Neuronal stem cell (in vitro differentiated cells): ENCODE measurements around the gene TMEM231.
A peak's percentile ranks its signal among the peaks of the same experiment; 100 is the strongest.

ENCODE experiments used
- DNase-seq: peaks from one replicate; pipeline ENCODE4 v3.0.0-alpha.2; 2013; ENCODE audit warnings: low spot score
- H2AFZ ChIP-seq: one replicate; pipeline ENCODE4 v1.6.1; 2013; ENCODE audit warnings: mild to moderate bottlenecking, low read length, inconsistent platforms
- H2AK5ac ChIP-seq: 2 replicates; pipeline ENCODE4 v1.6.1; 2013; ENCODE audit warnings: low read depth, mild to moderate bottlenecking, inconsistent platforms, low read length, moderate library complexity, mixed read lengths
- H2BK120ac ChIP-seq: 2 replicates; pipeline ENCODE4 v1.6.1; 2013; ENCODE audit warnings: low read depth, mild to moderate bottlenecking, inconsistent platforms, low read length, moderate library complexity, mixed read lengths
- H2BK12ac ChIP-seq: one replicate; pipeline ENCODE4 v1.6.1; 2013; ENCODE audit warnings: low read length, inconsistent platforms
- H2BK15ac ChIP-seq: 2 replicates; pipeline ENCODE4 v1.6.1; 2013; ENCODE audit warnings: mild to moderate bottlenecking, low read length, inconsistent platforms, mixed read lengths
- H2BK5ac ChIP-seq: one replicate; pipeline ENCODE4 v1.6.1; 2013; ENCODE audit warnings: inconsistent platforms, mild to moderate bottlenecking, low read length, moderate library complexity
- H3K14ac ChIP-seq: one replicate; pipeline ENCODE4 v1.6.1; 2013; ENCODE audit warnings: low read length, inconsistent platforms
- H3K18ac ChIP-seq: 2 replicates; pipeline ENCODE4 v1.6.1; 2013; ENCODE audit warnings: low read length, inconsistent platforms
- H3K23ac ChIP-seq: 2 replicates; pipeline ENCODE4 v1.6.1; 2013; ENCODE audit warnings: low read depth, mild to moderate bottlenecking, mixed read lengths, low read length, inconsistent platforms; ENCODE audit not compliant: poor library complexity
- H3K27ac ChIP-seq: replicated peaks from 3 replicates; pipeline ENCODE4 v1.5.1; 2013; ENCODE audit warnings: low read length, inconsistent platforms
- H3K27me3 ChIP-seq, 3 experiments: 2 replicates each; pipeline ENCODE4 v1.6.1; 2013; ENCODE audit warnings: low read length in 3 of 3, mild to moderate bottlenecking in 2 of 3, inconsistent platforms in 1 of 3, low read depth in 1 of 3, mixed read lengths in 1 of 3, moderate library complexity in 1 of 3; ENCODE audit not compliant: control insufficient read depth in 3 of 3, insufficient read depth in 3 of 3
- H3K36me3 ChIP-seq, 2 donors: replicated peaks in 1 of 2; 2 replicates each; pipeline ENCODE4 v1.6.1; 2013; ENCODE audit warnings: low read length in 2 of 2; ENCODE audit not compliant: control insufficient read depth in 2 of 2, insufficient read depth in 2 of 2
- H3K4ac ChIP-seq: 2 replicates; pipeline ENCODE4 v1.6.1; 2013; ENCODE audit warnings: inconsistent platforms, mild to moderate bottlenecking, low read length, moderate library complexity
- H3K4me1 ChIP-seq, 2 donors: 1 replicate in 1 of 2; 2 replicates in 1 of 2; pipeline ENCODE4 v1.6.1; 2013; ENCODE audit warnings: low read length in 2 of 2, low read depth in 1 of 2; ENCODE audit not compliant: control insufficient read depth in 2 of 2, insufficient read depth in 1 of 2
- H3K4me2 ChIP-seq: one replicate; pipeline ENCODE4 v1.6.1; 2013; ENCODE audit warnings: mild to moderate bottlenecking, low read length, inconsistent platforms; ENCODE audit not compliant: insufficient read depth, poor library complexity, severe bottlenecking
- H3K4me3 ChIP-seq, 2 donors: 2 replicates each; pipeline ENCODE4 v1.5.1; 2013; ENCODE audit warnings: low read length in 2 of 2, mild to moderate bottlenecking in 2 of 2, inconsistent platforms in 1 of 2, moderate library complexity in 1 of 2
- H3K79me1 ChIP-seq: one replicate; pipeline ENCODE4 v1.6.1; 2013; ENCODE audit warnings: low read depth, mild to moderate bottlenecking, inconsistent platforms, low read length, moderate library complexity
- H3K9ac ChIP-seq: one replicate; pipeline ENCODE4 v1.6.1; 2013; ENCODE audit warnings: mild to moderate bottlenecking, low read depth, low read length, inconsistent platforms; ENCODE audit not compliant: poor library complexity
- H3K9me3 ChIP-seq, 2 donors: replicated peaks in 1 of 2; 2 replicates each; pipeline versions ENCODE3 to v1.6.1; 2013; ENCODE audit warnings: low read length in 2 of 2, mild to moderate bottlenecking in 2 of 2, inconsistent platforms in 1 of 2, low read depth in 1 of 2, mixed read lengths in 1 of 2, moderate library complexity in 1 of 2; ENCODE audit not compliant: control insufficient read depth in 2 of 2, insufficient read depth in 1 of 2
- H4K8ac ChIP-seq: one replicate; pipeline ENCODE4 v1.6.1; 2013; ENCODE audit warnings: low read depth, mild to moderate bottlenecking, inconsistent platforms, low read length, moderate library complexity
- H4K91ac ChIP-seq: one replicate; pipeline ENCODE4 v1.6.1; 2013; ENCODE audit warnings: low read length, low read depth, mild to moderate bottlenecking, inconsistent platforms; ENCODE audit not compliant: poor library complexity
- WGBS, 2 donors: extraction: QIAGEN DNeasy Blood & Tissue Kit; methylation state at CpG; one replicate each; pipeline ENCODE4 v1.1.7; 2013; ENCODE audit warnings: missing lambda C conversion rate in 2 of 2, mixed read lengths in 1 of 2; ENCODE audit not compliant: insufficient read length in 2 of 2, insufficient replicate concordance in 1 of 2; ENCODE audit errors: extremely low coverage in 2 of 2; 5-methylcytosine and 5-hydroxymethylcytosine counted together

Gene TMEM231

GRCh38 chr16:75537776-75538175, 18.3 kb downstream of the TMEM231 start:
- H2BK15ac ChIP-seq = no peak overlapping the region
- no CpG with 5 or more reads among the region's 4 CpGs for WGBS, 2 donors
- H3K9ac ChIP-seq = no peak overlapping the region
- DNase-seq = no peak
- no peak overlapping the region for H2AFZ ChIP-seq
- H3K18ac ChIP-seq = no peak overlapping the region
- H4K8ac ChIP-seq = no peak overlapping the region
- H2BK120ac ChIP-seq = no peak overlapping the region
- no peak overlapping the region for H3K23ac ChIP-seq
- H3K9me3 ChIP-seq = no peaks in the 10 kb centered on the region
- H3K4ac ChIP-seq = no peak overlapping the region
- no peaks in the 10 kb centered on the region for H3K4me1 ChIP-seq
- peaks cover 2 to 25% of the 10 kb centered on the region in 2 donors for H3K36me3 ChIP-seq
- no peak overlapping the region for H2BK12ac ChIP-seq
- no peak overlapping the region for H3K27ac ChIP-seq
- no peak overlapping the region for H4K91ac ChIP-seq
- H3K4me3 ChIP-seq = no peak overlapping the region
- no peak overlapping the region for H2BK5ac ChIP-seq
- no peak overlapping the region for H3K4me2 ChIP-seq
- H2AK5ac ChIP-seq = no peak overlapping the region
- H3K14ac ChIP-seq = no peak overlapping the region
- no peaks in the 10 kb centered on the region for H3K27me3 ChIP-seq
- H3K79me1 ChIP-seq = no peaks in the 10 kb centered on the region

- no peak within 1 kb of the TSS for H3K14ac ChIP-seq
- H2BK15ac ChIP-seq = no peak within 1 kb of the TSS
- no peak within 1 kb of the TSS for H3K4me3 ChIP-seq
- WGBS, 2 donors = no CpG with 5 or more reads among the region's 7 CpGs
- H2BK120ac ChIP-seq = peak within 1 kb of the TSS; percentile 0
- H3K4me2 ChIP-seq = no peak within 1 kb of the TSS
- H2AFZ ChIP-seq = no peak within 1 kb of the TSS
- H3K9me3 ChIP-seq = no peaks in the 10 kb centered on the region
- no peak within 1 kb of the TSS for H2BK12ac ChIP-seq
- H3K36me3 ChIP-seq = peaks cover 0 to 10% of the 10 kb centered on the region in 2 donors
- H3K9ac ChIP-seq = no peak within 1 kb of the TSS
- no peak within 1 kb of the TSS for H4K91ac ChIP-seq
- peak within 1 kb of the TSS; percentile 75 for H3K18ac ChIP-seq
- no peak for DNase-seq
- H4K8ac ChIP-seq = no peak within 1 kb of the TSS
- no peaks in the 10 kb centered on the region for H3K4me1 ChIP-seq
- H2AK5ac ChIP-seq = peak within 1 kb of the TSS; percentile 40
- peak within 1 kb of the TSS; percentile 78 for H3K23ac ChIP-seq
- H3K27ac ChIP-seq = no peak within 1 kb of the TSS
- H3K4ac ChIP-seq = no peak within 1 kb of the TSS
- peak within 1 kb of the TSS; percentile 43 for H2BK5ac ChIP-seq
- no peaks in the 10 kb centered on the region for H3K79me1 ChIP-seq
- no peaks in the 10 kb centered on the region for H3K27me3 ChIP-seq
Measured at GRCh38 chr16:75535901-75536300, 20.2 kb downstream of the TMEM231 start, which contains the start of gene CHST5. CHST5 (minus strand) TSS chr16:75536108; CDS start chr16:75530384, 5,724 bp downstream.

- Histone ChIP-seq H3K18ac (peak overlapping the region; percentile 75), H2BK12ac (no peak overlapping the region), H3K36me3 (peaks cover 0 to 10% of the 10 kb centered on the region in 2 donors), H3K27me3 (no peaks in the 10 kb centered on the region), H2BK5ac (peak overlapping the region; percentile 43), H3K79me1 (no peaks in the 10 kb centered on the region), H3K9ac (no peak overlapping the region), H2BK120ac (peak overlapping the region; percentile 0), H3K4ac (no peak overlapping the region), H3K9me3 (no peaks in the 10 kb centered on the region), H2BK15ac (no peak overlapping the region), H2AFZ (no peak overlapping the region), H3K4me2 (no peak overlapping the region), H3K27ac (no peak overlapping the region), H4K8ac (no peak overlapping the region), H3K4me1 (no peaks in the 10 kb centered on the region), H3K23ac (peak overlapping the region; percentile 78), H3K14ac (no peak overlapping the region), H3K4me3 (no peak overlapping the region), H4K91ac (no peak overlapping the region), H2AK5ac (peak overlapping the region; percentile 40)
- no CpG with 5 or more reads among the region's 34 CpGs for WGBS, 2 donors
- no peak for DNase-seq
Measured at GRCh38 chr16:75535211-75535843, 20.7 kb downstream of the TMEM231 start.

- H4K8ac ChIP-seq = no peak overlapping the region
- no peaks in the 10 kb centered on the region for H3K79me1 ChIP-seq
- no peak overlapping the region for H4K91ac ChIP-seq
- H2BK15ac ChIP-seq = no peak overlapping the region
- no peak overlapping the region for H3K14ac ChIP-seq
- H3K18ac ChIP-seq = peak overlapping the region; percentile 45
- peak overlapping the region; percentile 43 for H2BK5ac ChIP-seq
- H3K4ac ChIP-seq = no peak overlapping the region
- H3K4me2 ChIP-seq = no peak overlapping the region
- no peak overlapping the region for H2AFZ ChIP-seq
- H3K4me1 ChIP-seq = no peaks in the 10 kb centered on the region
- no peak overlapping the region for H3K4me3 ChIP-seq
- no peak for DNase-seq
- peak overlapping the region; percentile 40 for H2AK5ac ChIP-seq
- H3K9ac ChIP-seq = no peak overlapping the region
- H3K27me3 ChIP-seq = no peaks in the 10 kb centered on the region
- peaks cover 0 to 6% of the 10 kb centered on the region in 2 donors for H3K36me3 ChIP-seq
- WGBS, 2 donors = no CpG with 5 or more reads among the region's 19 CpGs
- H3K27ac ChIP-seq = no peak overlapping the region
- H3K9me3 ChIP-seq = no peaks in the 10 kb centered on the region
- H3K23ac ChIP-seq = peak overlapping the region; percentile 20
- peak overlapping the region; percentile 0 for H2BK120ac ChIP-seq
- H2BK12ac ChIP-seq = no peak overlapping the region
Measured at GRCh38 chr16:75534560-75535205, 21.4 kb downstream of the TMEM231 start.
